H9 (cell line): ENCODE measurements around the gene RNF13. TPM values are rescaled to one million over a fixed set of nuclear protein-coding genes. Genes with fewer than 3 reads are reported as not detected.

Experiments
- DNase-seq: peaks from one replicate; pipeline ENCODE4 v3.0.0-alpha.2; 2017
- H2AFZ ChIP-seq: one replicate; pipeline ENCODE4 v1.6.1; 2013; ENCODE audit warnings: mild to moderate bottlenecking, low read length, control low read depth, moderate library complexity
- H2AK5ac ChIP-seq: 2 replicates; pipeline ENCODE4 v1.6.1; 2013; ENCODE audit warnings: low read length, control low read depth, mixed read lengths; ENCODE audit not compliant: insufficient read length
- H2BK120ac ChIP-seq: one replicate; pipeline ENCODE4 v1.6.1; 2013; ENCODE audit warnings: low read depth, mild to moderate bottlenecking, low read length, control low read depth, inconsistent platforms; ENCODE audit not compliant: poor library complexity, severe bottlenecking
- H2BK12ac ChIP-seq: 2 replicates; pipeline ENCODE4 v1.6.1; 2013; ENCODE audit warnings: low read length, control low read depth, mixed read lengths, low read depth; ENCODE audit not compliant: insufficient read length
- H2BK15ac ChIP-seq: 2 replicates; pipeline ENCODE4 v1.6.1; 2013; ENCODE audit warnings: low read depth, low read length, control low read depth
- H2BK20ac ChIP-seq: one replicate; pipeline ENCODE4 v1.6.1; 2013; ENCODE audit warnings: low read depth, mild to moderate bottlenecking, low read length, control low read depth, inconsistent platforms; ENCODE audit not compliant: poor library complexity, severe bottlenecking
- H2BK5ac ChIP-seq: 2 replicates; pipeline ENCODE4 v1.6.1; 2013; ENCODE audit warnings: low read length, control low read depth, mixed read lengths; ENCODE audit not compliant: insufficient read length
- H3K14ac ChIP-seq: 2 replicates; pipeline ENCODE4 v1.6.1; 2013; ENCODE audit warnings: low read length, control low read depth; ENCODE audit not compliant: insufficient read depth
- H3K18ac ChIP-seq: 2 replicates; pipeline ENCODE4 v1.6.1; 2013; ENCODE audit warnings: low read depth, mild to moderate bottlenecking, mixed read lengths, low read length, control low read depth; ENCODE audit not compliant: insufficient read length
- H3K23ac ChIP-seq: 2 replicates; pipeline ENCODE4 v1.6.1; 2013; ENCODE audit warnings: low read length, control low read depth, mixed read lengths, low read depth; ENCODE audit not compliant: insufficient read length
- H3K23me2 ChIP-seq: 2 replicates; pipeline ENCODE4 v1.6.1; 2013; ENCODE audit warnings: low read depth, mild to moderate bottlenecking, mixed read lengths, low read length, control low read depth; ENCODE audit not compliant: insufficient read length, poor library complexity, severe bottlenecking
- H3K27ac ChIP-seq: 2 replicates; pipeline ENCODE4 v1.5.1; 2013; ENCODE audit warnings: low read length, control low read depth, mixed read lengths, low read depth; ENCODE audit not compliant: insufficient read length
- H3K27me3 ChIP-seq: 2 replicates; pipeline ENCODE4 v1.6.1; 2013; ENCODE audit warnings: low read length, control low read depth, inconsistent platforms; ENCODE audit not compliant: insufficient read depth
- H3K4ac ChIP-seq: 2 replicates; pipeline ENCODE4 v1.6.1; 2013; ENCODE audit warnings: low read depth, mild to moderate bottlenecking, control low read depth, inconsistent platforms, low read length, moderate library complexity
- H3K4me1 ChIP-seq: 2 replicates; pipeline ENCODE4 v1.6.1; 2013; ENCODE audit warnings: low read length, control low read depth, inconsistent platforms; ENCODE audit not compliant: insufficient read depth
- H3K4me2 ChIP-seq: 2 replicates; pipeline ENCODE4 v1.6.1; 2013; ENCODE audit warnings: low read length, control low read depth, mixed read lengths; ENCODE audit not compliant: insufficient read length, insufficient read depth
- H3K56ac ChIP-seq: 2 replicates; pipeline ENCODE4 v1.6.1; 2013; ENCODE audit warnings: low read depth, mild to moderate bottlenecking, mixed read lengths, low read length, control low read depth; ENCODE audit not compliant: insufficient read length
- H3K79me1 ChIP-seq: 2 replicates; pipeline ENCODE4 v1.6.1; 2013; ENCODE audit warnings: low read depth, mild to moderate bottlenecking, moderate library complexity, low read length, control low read depth, inconsistent platforms; ENCODE audit not compliant: insufficient read depth, poor library complexity, severe bottlenecking
- H3K79me2 ChIP-seq: 2 replicates; pipeline ENCODE4 v1.6.1; 2013; ENCODE audit warnings: low read length, control low read depth, inconsistent platforms; ENCODE audit not compliant: insufficient read depth
- H3K9ac ChIP-seq: 2 replicates; pipeline ENCODE4 v1.6.1; 2013; ENCODE audit warnings: low read length, control low read depth, mixed read lengths; ENCODE audit not compliant: insufficient read length; ENCODE audit errors: extremely low read depth
- H3K9me3 ChIP-seq: one replicate; pipeline ENCODE4 v1.6.1; 2013; ENCODE audit warnings: low read depth, low read length, inconsistent platforms; ENCODE audit not compliant: control insufficient read depth
- H3T11ph ChIP-seq: one replicate; pipeline ENCODE4 v1.6.1; 2013; ENCODE audit warnings: mild to moderate bottlenecking, low read length, control low read depth, inconsistent platforms
- H4K20me1 ChIP-seq: one replicate; pipeline ENCODE4 v1.6.1; 2013; ENCODE audit not compliant: control insufficient read depth, insufficient read length, insufficient read depth
- H4K5ac ChIP-seq: 2 replicates; pipeline ENCODE4 v1.6.1; 2013; ENCODE audit warnings: low read depth, mild to moderate bottlenecking, mixed read lengths, low read length, control low read depth; ENCODE audit not compliant: insufficient read length
- H4K8ac ChIP-seq: replicated peaks from 2 replicates; pipeline ENCODE4 v1.6.1; 2013; ENCODE audit warnings: low read length, control low read depth, mixed read lengths, low read depth; ENCODE audit not compliant: insufficient read length
- H4K91ac ChIP-seq: 2 replicates; pipeline ENCODE4 v1.6.1; 2013; ENCODE audit warnings: low read depth, mild to moderate bottlenecking, moderate library complexity, mixed read lengths, low read length, control low read depth; ENCODE audit not compliant: insufficient read length
- H3K27ac Mint-ChIP-seq, 3 experiments: 2 replicates in 2 of 3; 3 replicates in 1 of 3; pipeline ENCODE4 v1.8.0; 2020 to 2021; ENCODE audit warnings: mixed read lengths in 3 of 3, mild to moderate bottlenecking in 1 of 3, moderate library complexity in 1 of 3
- H3K27me3 Mint-ChIP-seq: 2 replicates; pipeline ENCODE4 v1.8.0; 2021; ENCODE audit warnings: low read depth, mild to moderate bottlenecking, moderate library complexity, mixed read lengths
- H3K36me3 Mint-ChIP-seq, 3 experiments: 2 replicates in 2 of 3; 3 replicates in 1 of 3; pipeline ENCODE4 v1.8.0; 2020 to 2021; ENCODE audit warnings: low read depth in 3 of 3, mixed read lengths in 3 of 3; ENCODE audit not compliant: insufficient read depth in 1 of 3
- H3K4me1 Mint-ChIP-seq, 2 experiments: 2 replicates each; pipeline ENCODE4 v1.8.0; 2020; ENCODE audit warnings: mixed read lengths in 2 of 2
- H3K4me3 Mint-ChIP-seq, 2 experiments: 2 replicates in 1 of 2; 3 replicates in 1 of 2; pipeline ENCODE4 v1.8.0; 2020 to 2021; ENCODE audit warnings: mild to moderate bottlenecking in 2 of 2, mixed read lengths in 2 of 2, moderate library complexity in 1 of 2
- H3K9me3 Mint-ChIP-seq, 2 experiments: 2 replicates in 1 of 2; 3 replicates in 1 of 2; pipeline ENCODE4 v1.8.0; 2020; ENCODE audit warnings: mild to moderate bottlenecking in 2 of 2, mixed read lengths in 2 of 2, moderate library complexity in 1 of 2
- total RNA-seq: library from RNA; stranded (reverse); gene quantifications from 2 replicates; pipeline ENCODE4 v1.2.1, GENCODE V29; 2021
- TF ChIP-seq, protein P1 (sequence below): fragments of 200-600 bp; sonication (generic); conservative IDR thresholded peaks from 3 replicates; pipeline ENCODE4 v1.8.0; 2021; ENCODE audit warnings: antibody characterized with exemption, mild to moderate bottlenecking

Gene RNF13
- total RNA-seq, 1 experiment from 2014 or later, result 23.4 TPM

DNA sequence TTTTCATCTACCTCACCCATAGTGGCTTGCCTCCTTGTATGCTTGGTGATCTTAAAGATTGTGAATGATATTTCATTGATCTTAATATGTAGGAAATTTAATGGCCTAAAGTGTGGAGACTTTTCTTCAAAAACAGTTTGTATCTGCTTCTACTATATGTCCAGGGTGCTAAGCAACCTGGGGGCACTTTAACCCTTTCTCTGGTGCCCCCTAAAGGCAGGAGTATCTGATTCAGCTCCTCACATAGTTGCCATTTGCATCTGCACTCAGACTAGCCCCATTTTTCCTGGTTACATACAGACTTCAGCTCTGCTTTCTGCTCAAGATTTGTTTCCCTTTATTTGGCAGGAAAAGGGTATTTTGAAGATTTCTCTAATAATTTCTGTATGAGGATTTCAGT, 162.9 kb downstream of the RNF13 start:
- Histone ChIP-seq H3K79me2 (no peaks in the 10 kb centered on the region), H4K5ac (no peak overlapping the region), H2BK120ac (no peak overlapping the region), H4K91ac (no peak overlapping the region), H2BK20ac (no peak overlapping the region), H3K4me1 (no peaks in the 10 kb centered on the region; the same call in 1 of the 2 replicates), H2AFZ (no peak overlapping the region), H2BK12ac (no peak overlapping the region), H2BK15ac (no peak overlapping the region), H3K23ac (no peak overlapping the region), H3K27me3 (no peaks in the 10 kb centered on the region), H3K56ac (no peak overlapping the region), H3K79me1 (no peaks in the 10 kb centered on the region), H3K9me3 (no peaks in the 10 kb centered on the region), H3K4ac (no peak overlapping the region), H3T11ph (no peak overlapping the region), H3K4me2 (no peak overlapping the region), H2BK5ac (no peak overlapping the region), H3K14ac (no peak overlapping the region), H4K8ac (no peak overlapping the region), H3K27ac (no peak overlapping the region), H3K18ac (no peak overlapping the region), H4K20me1 (no peaks in the 10 kb centered on the region), H3K23me2 (peaks cover 9% of the 10 kb centered on the region), H3K9ac (no peak overlapping the region), H2AK5ac (no peak overlapping the region)
- Mint-ChIP-seq H3K27me3 (no peaks in the 10 kb centered on the region), H3K9me3 (no peaks in the 10 kb centered on the region), H3K36me3 (0 out of 7 replicates have a peak, but pooled peaks cover 0 to 3% (median 0%) of the 10 kb centered on the region in 3 experiments), H3K4me1 (peaks cover 14 to 23% of the 10 kb centered on the region in 2 experiments), H3K4me3 (no peak overlapping the region), H3K27ac (no peak overlapping the region)
- peak; percentile 41 for DNase-seq
- TF ChIP-seq, protein P1, sequence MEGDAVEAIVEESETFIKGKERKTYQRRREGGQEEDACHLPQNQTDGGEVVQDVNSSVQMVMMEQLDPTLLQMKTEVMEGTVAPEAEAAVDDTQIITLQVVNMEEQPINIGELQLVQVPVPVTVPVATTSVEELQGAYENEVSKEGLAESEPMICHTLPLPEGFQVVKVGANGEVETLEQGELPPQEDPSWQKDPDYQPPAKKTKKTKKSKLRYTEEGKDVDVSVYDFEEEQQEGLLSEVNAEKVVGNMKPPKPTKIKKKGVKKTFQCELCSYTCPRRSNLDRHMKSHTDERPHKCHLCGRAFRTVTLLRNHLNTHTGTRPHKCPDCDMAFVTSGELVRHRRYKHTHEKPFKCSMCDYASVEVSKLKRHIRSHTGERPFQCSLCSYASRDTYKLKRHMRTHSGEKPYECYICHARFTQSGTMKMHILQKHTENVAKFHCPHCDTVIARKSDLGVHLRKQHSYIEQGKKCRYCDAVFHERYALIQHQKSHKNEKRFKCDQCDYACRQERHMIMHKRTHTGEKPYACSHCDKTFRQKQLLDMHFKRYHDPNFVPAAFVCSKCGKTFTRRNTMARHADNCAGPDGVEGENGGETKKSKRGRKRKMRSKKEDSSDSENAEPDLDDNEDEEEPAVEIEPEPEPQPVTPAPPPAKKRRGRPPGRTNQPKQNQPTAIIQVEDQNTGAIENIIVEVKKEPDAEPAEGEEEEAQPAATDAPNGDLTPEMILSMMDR, result peak; percentile 67
